Activated CD4-positive, alpha-beta T cell treated with anti-CD3 and anti-CD28 coated beads, Interleukin-2, amount 50 U/mL, for 4 hours (primary cell): ENCODE measurements around the gene CHSY1.
"Not testable (repeated sequence)": the region's sequence is repeated elsewhere in the genome, so short reads cannot be mapped to it uniquely, and the experiment has no call there.

ENCODE experiments used
- DNase-seq, 2 experiments: peaks; one replicate each; pipeline ENCODE4 v3.0.0-alpha.2; 2020

CHSY1 gene, protein sequence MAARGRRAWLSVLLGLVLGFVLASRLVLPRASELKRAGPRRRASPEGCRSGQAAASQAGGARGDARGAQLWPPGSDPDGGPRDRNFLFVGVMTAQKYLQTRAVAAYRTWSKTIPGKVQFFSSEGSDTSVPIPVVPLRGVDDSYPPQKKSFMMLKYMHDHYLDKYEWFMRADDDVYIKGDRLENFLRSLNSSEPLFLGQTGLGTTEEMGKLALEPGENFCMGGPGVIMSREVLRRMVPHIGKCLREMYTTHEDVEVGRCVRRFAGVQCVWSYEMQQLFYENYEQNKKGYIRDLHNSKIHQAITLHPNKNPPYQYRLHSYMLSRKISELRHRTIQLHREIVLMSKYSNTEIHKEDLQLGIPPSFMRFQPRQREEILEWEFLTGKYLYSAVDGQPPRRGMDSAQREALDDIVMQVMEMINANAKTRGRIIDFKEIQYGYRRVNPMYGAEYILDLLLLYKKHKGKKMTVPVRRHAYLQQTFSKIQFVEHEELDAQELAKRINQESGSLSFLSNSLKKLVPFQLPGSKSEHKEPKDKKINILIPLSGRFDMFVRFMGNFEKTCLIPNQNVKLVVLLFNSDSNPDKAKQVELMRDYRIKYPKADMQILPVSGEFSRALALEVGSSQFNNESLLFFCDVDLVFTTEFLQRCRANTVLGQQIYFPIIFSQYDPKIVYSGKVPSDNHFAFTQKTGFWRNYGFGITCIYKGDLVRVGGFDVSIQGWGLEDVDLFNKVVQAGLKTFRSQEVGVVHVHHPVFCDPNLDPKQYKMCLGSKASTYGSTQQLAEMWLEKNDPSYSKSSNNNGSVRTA

DNA sequence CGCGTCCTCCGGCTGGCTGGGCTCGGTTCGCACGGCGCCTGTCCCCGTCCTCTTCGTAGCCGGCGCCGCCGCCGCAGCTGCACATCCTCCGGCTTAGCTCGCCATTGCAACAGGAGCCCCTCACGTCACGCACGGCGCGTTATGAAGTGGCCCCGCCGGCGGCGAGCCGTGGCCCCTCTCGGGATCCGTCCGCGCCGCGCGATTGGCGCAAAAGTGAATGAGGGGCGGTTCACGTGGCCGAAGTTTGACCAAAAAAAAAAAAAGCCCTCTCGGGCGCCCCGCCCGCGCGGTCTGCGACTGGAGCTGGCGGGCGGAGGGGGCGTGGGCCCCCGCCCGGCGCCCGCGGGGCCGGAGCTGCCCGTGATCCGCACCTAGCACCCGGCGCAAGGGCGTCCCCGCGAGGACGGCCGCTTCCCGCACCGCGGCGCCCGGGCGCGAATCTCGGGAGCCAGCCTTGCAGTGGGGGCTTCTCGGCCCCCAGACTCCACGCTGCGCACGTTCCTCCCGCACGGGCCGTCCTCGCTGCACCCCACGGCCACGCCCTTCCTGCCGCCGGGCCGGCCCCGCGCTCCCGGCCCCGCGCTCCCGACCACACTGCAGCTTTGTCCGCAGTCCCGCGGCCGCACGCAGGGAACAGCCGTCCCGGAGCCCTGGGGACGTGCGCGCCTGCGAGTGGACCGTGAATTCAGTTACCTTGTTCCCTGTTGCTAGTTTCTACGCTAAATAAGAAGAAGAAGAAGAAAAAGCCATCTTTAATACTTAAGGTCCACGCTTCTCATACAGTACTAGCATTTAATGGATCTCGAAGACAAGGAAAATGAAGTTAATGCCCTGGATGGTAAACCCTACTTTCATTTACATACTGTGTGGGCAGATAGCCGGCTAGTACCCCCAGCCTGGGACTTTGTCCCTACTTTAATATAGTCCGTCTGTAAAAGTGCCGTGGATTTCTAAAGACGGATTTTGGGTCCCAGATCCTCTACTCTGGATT lies at the start of gene CHSY1:
CHSY1 (minus strand) TSS at position 219 of the 991 bp plus-strand sequence. CDS start 592 bp downstream, outside the sequence.
- DNase-seq, result peak; percentile 75 to 78

DNA sequence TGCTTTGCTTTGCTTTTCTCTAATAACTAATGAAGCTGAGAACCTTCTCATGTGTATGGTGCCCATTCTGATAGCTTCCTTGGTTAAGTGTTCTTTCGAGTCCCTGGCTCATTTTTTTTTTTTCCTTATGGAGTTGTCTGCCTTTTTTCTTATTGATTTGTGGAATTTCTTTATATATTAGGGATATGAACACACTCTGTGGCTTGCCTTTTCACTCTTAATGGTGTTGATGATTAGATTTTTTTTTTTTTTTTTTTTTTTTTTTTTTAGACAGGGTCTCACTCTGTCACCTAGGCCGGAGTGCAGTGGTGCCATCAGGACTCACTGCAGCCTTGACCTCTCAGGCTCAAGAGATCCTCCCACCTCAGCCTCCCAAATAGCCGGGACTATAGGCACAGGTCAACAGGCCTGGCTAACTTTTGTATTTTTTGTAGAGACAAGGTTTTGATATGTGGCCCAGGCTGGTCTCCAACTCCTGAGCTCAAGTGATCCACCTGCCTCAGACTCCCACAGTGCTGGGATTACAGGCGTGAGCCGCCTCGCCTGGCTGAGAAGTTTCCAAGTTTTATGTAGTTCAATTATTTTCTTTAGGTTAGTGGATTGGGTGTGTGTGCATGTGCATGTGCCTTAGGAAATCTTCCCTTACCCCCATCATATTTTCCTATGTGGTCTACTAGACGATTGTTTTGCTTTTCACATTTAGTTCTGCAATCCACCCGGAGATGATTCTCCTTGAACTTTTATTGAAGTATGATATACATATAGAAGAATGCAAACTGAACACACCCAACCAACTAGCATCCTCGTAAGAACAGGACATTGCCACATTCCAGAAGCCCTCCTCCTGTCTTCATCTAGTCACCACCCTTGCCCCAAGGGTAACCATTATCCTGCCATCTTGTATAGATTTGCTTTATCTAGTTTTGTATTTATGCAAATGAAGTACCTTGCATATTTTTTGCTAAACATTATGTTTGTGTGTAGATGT lies 44.9 kb upstream of the CHSY1 start:
- no peak for DNase-seq

DNA sequence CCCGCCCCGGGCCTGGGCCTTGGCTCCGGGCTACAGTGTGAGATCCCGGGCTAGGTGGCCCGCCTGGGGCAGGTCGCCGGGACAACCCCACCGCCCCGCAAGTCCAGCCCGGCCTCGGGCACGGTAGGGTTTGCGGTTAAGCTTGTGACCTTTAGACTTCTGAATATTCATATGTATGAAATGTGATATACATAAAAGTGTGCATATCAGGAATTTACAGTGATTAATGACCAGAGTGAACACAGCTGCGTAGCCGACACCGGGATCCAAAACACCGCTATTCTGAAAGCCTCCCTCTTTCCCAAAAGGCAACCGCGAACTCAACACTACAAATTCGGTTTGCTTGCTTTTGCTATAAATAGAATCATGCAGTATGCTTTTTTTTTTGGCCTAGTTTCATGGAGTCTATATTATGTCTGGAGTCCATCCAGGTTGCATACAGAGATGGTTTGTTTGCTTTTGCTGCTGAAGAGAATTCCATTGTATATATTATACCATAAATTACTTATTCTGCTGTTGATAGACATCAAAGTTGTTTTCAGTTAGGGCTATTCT lies 43.8 kb upstream of the CHSY1 start:
- DNase-seq, result no peak

DNA sequence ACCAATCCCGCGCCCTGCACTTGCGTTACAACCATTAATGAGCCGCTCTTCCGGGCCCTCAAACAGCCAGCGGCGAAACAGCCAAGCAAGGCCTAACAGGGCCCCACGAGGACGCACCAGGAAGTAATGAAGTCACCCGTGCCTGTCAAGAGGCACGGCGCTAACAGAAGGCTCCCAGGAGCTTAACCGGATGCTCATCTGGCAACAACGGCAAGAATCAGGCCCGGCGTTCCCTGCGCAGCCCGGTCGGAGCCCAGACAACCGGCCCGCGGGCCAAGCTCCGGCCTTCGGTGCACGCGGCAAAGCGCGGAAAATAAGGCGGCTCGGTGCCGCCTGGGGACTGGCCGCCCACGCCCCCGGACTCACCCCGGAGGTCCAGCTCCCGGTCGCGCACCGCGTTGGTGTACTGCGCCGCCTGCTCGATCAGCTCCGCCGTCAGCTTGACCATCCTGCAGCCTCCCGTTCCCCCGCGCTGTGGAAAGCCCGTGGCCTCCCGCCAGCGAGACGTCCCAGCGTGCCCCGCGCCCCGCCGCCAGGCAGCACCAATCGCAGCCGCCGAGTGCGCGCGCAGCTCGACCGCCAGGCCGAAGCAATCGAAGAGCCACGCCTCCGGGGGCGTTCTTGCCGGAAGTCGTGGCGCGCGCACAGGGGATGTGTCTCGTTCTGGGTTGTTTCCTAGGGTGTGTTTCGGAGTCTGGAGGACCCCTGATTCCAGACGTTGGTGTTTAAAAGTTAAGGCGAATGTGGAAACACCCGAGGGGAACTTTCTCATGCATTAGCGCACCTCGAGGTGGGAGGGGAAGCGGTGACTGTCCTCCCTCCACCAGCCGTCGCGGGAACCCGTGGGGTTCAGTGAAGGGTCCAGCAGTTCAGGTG lies 43.1 kb upstream of the CHSY1 start, which contains the start of gene SNRPA1:
SNRPA1 (minus strand) TSS at position 518 of the 876 bp plus-strand sequence; CDS start at position 448, 70 bp downstream.
- peak; percentile 97 for DNase-seq

DNA sequence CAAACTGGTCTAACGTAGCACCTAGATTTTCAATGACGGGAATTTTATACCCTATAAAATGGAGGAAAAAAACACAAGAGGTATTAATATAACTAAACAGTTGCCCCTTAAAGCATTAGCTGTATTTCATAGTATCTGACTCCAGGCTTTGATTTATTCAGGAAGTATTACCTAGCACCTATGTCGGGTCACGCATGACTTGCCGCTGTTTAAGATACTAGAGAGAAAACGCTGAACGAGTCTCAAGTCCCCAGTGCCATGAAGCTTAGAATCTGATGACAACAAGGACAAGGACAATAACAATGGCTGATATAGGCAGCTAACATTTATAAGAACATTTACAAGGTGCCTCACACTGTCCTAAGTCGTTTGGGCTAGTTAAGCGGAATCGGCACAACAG lies 41.3 kb upstream of the CHSY1 start:
- DNase-seq, result no peak

DNA sequence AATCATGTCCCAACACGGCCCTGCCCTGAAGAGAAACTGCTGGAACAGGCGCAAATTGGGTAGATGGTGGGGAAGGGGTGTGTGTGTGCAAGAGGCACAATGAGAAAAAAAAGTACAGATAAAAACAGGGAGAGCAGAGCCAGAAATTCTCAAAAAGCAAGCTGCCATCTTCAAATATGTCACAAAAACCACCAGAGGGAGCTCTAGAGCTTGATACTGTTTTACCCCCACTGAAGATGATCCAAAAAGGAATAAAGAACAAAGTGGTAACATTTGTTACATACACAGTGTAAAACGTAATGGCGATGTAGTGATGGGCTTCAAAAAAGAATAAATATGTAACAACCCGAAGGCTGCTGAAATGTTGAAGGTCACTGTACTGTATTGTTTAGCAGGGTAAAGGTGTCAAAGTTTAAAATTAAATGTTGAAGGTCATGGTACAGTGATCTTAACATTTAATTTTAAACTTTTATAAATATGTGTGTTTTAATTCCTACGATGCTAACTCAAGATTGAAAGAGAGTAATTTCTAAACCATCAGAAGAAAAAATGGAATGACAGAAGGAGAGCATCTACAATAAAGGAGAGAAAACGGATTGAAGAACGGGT lies 37.2 kb upstream of the CHSY1 start:
- DNase-seq, result no peak

DNA sequence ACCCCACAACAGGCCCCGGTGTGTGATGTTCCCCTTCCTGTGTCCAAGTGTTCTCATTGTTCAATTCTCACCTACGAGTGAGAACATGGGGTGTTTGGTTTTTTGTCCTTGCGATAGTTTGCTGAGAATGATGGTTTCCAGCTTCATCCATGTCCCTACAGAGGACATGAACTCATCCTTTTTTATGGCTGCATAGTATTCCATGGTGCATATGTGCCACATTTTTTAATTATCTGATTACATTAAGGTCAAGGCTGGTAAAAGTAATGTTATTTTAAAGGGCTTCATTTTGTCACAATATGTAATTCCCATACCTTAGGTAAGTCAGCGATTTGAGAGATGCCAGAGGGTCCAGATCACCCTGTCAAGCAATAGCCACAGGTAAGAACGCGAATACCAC lies 35.5 kb upstream of the CHSY1 start:
- not testable (repeated sequence) for DNase-seq

DNA sequence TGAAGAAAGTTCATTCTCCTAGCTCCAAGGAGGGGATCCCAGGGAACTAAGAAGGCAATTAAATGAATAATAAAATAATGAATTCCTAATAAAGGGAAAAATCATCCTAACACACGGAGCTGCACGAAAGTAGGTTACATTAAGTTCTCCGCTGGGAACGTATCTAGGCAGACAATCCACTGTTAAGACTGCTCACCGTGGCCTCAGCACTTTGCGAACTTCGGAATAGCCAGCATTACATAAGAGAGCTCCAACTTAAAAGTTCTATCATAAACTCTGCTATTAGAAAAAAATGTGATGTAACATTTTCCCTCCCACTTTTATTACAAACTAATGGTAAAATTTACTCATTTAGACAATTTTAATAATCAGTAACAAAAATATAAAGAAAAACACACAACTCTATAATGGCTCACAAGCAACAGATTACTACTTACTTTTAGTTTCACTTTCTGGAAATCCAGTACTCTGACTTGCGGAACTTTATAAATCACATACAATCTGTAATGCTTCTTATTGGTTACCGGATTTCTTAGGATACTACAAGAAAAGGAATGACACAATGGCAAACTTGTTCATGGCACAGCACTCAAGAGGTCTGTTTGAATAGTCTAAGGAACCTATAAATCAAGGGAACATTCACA lies 34.7 kb upstream of the CHSY1 start:
- no peak for DNase-seq

DNA sequence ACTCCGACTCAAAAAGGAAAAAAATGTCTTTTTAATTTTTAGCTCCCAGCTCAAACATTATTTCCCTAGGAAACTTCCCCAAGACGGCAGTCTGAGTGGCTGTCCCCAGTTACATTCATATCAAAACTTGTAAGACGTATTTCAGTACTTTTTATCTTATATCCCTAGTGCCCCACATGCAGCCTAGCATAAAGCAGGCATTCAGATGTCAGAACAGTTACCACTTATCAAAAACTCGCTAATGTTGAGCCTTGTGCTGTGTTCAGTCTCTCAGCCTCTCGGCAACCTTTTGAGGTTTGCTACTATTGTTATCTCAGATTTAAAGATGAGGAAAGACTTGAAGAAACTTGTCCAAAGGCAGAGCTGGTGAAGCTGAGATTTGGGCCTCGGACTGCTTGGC lies 32.1 kb upstream of the CHSY1 start:
- DNase-seq, result no peak

DNA sequence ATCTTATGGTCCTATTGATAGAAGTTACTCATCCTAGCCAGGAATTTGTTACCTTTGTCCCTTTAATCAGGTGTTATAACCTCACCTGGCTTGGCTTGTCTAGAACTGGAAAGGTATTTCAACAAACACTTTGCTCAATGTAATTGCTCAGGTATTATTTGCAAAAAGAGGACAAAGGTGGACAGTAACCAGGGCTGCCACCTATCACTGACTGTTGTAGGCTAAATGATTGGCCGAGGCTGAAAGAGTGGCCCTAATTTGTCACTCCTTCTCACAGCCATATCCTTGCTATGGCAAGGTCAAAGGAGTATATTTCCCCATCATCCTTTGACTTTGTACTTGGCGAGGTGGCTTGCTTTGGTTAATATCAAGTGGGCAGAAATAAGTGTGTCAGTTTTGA lies 28.2 kb upstream of the CHSY1 start:
- DNase-seq, result no peak

DNA sequence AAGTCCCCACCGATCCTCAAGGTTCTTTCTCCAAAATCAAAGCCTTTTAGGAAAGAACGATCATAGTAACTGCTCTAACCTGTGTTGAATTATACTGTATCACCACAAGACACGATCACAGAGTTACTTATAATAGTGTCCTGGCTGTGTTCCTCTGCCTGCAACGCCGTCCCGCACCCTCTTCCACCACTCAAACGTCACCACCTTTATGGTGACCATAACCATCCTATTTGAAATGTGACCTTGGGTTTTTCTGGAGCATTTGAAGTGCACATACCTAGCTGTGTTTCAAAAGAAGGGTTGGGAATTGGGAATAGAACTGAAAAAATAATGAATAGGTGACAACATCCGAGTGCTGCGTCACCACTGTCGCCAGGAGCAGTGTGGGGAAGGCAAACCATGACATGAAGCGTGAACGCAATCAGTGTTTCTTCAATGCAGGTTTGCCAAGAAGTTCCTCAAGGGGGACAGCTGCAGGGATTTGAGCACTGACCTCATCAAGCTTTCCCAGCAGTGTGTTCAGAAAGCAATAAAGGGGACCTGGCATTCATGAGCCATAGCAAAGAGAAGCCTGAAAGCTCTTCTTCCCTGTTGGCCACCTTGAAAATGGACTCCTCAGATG lies 26.2 kb upstream of the CHSY1 start:
- DNase-seq, result no peak

DNA sequence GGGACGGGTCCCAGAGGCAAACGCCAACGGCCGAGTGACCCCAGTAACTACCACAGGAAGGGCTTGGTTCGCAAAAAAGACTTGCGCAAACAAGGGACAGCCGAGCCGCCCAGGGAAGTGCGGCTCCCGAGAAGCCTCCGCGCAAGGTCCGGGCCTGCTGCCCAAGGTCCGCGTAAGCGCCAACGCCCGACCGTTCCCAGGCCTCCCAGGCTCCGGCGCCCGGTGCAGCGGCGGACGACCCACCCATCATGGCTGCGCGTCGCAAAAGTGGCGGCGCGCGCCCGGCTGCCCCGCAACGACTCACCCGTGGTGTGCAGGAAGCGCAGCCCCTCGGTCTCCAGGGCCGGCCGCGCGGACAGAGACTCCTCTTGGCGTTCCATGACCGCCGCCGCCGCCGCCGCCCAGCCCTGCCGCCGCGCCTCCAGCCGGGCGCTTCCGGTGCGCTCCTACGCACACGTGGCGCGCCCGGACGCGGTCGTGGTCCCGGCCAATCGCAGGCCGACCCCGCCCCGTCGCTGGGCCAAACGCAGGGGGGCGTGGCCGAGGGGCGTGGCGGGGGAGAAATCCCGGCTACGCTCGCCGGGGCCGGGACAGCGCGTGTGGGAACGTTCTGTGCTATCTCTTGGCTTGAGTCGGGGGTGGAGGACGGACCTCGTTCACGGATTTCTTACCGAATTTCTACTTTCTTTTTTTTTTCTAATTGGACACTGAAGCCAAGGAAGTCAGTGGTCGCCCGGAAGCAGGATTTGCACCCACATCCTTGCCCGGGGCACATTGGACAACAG lies 25.4 kb upstream of the CHSY1 start, which contains the start of gene SELENOS:
SELENOS (minus strand) TSS at position 448 of the 785 bp plus-strand sequence; CDS start at position 380, 68 bp downstream.
- DNase-seq, result peak; percentile 74 to 78

DNA sequence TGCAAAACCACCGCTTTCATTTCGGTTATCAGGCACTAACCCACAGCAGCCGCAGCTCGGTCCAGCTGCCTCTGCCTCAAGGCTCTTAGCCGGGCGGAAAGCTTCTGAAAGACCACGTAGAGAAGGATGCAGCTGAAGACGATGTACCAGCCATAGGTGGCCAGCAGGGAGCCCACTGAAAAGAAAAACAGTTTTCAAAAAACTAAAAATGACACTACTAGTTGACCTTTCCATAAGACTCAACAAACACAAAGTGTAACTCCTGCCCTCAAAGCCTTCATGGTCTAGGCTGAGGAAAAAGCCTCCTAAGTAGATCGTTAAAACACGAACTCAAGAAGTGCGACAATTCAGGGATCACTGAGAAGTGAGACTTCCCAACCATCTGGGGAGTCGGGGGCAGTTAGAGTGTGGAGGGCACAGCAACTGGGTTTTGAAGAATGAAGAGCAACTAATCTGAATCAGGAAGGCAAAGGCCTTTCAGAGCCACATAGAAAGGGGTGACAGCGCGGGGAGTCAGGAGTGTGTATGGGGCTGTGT lies 24.7 kb upstream of the CHSY1 start:
- DNase-seq, result no peak

DNA sequence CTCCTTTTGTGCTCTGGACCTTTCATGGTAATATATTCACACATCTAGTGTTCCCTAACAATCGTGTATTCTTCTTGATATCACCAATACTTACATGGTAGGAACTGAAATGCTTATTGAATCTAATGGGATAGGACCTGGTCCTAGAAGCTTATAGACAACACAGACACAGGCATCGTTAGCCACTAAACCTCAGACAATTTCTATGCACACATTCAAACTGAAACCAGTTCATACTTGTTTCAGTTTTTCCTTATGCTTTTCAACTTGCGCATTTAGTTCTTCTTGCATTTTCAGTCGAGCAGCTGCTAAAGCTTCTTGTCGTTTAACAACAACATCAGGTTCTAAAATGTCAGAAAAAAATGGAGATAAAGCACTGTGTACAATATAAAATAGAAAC lies 23.2 kb upstream of the CHSY1 start:
- DNase-seq, result no peak

DNA sequence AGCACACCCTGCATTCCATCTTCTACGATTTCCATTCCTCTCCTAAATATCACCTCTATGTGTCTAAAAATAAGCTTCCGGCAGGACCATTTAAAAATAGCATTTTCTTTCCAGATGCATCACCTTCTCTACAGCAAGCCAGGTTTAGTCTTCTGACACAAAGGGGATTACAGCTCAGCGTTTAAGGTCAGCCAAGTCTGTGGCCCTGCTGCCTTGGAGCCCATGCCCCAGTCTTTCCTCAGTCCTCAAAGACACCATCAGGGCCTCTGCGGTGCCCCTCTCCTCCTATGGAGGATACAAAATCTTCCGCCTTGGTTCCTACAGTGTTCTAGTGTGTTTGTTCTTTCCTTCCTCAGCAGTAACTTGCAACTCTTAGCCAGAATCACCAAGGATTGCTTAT lies 21.7 kb upstream of the CHSY1 start:
- no peak for DNase-seq

DNA sequence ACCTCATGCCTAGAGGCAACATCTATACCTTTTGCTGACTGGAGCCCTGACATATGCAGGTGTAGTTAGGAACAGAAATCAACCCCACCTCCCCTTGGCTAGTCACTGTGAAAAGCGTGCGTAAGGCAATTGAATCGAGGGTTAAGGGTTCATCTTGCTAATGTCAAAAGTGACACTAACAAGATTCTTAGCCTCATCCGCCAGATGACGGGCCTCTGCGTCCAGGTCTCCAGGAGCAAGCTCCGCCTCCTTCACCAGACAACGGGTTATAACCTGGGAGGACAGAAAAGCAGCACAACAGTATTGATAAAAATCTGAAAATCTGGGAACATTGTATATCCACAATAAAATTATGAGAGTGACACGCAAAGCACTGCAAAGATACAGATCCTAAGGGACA lies 20.7 kb upstream of the CHSY1 start:
- no peak for DNase-seq
